GM18526 (cell line): ENCODE measurements around the gene AOPEP.
A peak's percentile ranks its signal among the peaks of the same experiment; 100 is the strongest.

Source experiments
- POLR2A ChIP-seq: IDR thresholded peaks from 3 replicates; pipeline ENCODE4 v1.6.1; 2011; ENCODE audit not compliant: insufficient read length; ENCODE audit errors: extremely low read depth

AOPEP gene

DNA sequence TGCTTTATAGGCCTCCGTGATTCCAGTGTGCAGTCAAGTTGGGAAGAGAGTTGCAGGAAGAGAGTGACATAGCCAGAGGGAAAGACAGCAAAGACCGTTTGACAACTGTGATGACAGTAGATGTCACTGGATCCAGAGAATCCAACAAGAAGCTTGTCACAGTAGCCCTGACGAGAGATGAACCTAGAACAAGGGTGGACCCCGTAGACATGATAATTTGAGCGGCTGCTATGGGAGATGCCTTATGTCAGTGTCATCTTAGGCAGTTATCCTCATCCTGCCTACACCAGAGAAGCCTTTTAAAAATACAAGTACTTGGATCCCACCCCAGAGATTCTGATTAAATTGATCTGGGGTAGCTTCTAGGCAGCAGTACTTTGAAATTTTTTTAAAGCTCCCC is 125.4 kb downstream of the AOPEP start:
- no peak for TF ChIP-seq POLR2A

DNA sequence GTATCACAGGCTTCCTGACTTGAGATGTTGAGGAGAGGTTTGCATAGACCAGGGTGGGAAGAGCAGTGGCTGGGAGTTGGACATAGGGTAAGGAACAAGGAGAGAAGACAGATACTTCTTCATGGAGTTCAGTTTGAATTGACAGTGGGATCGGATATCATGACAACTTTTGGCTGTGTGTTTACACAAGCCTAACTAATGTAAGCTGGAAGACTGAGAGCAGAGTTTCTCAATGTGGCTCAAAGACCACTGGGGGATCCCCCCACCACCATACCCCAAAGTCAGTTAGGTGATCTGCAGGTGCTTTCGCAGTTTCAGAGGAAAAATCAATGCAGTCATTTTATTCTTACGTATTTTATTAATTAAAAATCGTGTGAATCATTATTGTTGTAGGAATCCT is 125.9 kb downstream of the AOPEP start:
- no peak for TF ChIP-seq POLR2A

DNA sequence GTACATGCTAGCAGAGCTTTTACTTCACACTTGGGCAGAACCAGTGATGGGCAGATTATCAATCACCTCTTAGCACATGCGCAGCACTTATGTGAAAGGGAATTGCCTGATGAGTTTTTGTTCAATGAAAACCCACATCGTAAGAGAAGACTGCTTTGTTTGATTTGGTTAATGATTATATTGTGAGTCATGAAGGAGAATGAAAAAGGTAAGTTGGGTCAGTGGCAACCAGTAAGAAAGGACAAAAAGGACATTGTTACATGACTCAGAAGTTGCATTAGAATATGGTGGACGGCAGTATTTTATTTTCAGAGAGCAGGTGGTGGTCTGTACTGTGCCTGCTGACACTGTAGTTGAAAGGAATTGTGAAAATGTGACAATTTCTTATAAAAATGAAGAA is 127.4 kb downstream of the AOPEP start:
- TF ChIP-seq POLR2A = no peak

- no peak for TF ChIP-seq POLR2A
These were observed 129.4 kb downstream of the AOPEP start for GRCh38 chr9:94855903-94856302.

GRCh38 chr9:94857791-94858190 is 131.3 kb downstream of the AOPEP start:
- no peak for TF ChIP-seq POLR2A

DNA sequence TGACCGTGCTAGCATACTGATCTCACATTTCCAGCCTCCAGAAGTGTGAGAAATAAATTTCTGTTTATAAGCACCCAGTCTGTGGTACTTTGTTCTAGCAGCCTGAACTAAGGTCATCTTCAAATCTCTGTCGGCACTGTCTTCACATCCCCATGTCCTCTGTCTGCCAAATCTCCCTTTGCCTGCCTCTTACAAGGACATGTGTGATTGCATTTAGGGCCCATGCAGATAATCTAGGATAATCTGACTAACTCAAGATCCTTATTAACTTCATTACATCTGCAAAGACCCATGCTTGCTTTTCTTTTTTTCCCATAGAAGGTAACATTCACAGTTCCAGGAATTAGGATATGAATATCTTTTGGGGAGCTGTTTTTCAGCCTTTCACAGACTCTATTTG is 132.7 kb downstream of the AOPEP start:
- TF ChIP-seq POLR2A = no peak

DNA sequence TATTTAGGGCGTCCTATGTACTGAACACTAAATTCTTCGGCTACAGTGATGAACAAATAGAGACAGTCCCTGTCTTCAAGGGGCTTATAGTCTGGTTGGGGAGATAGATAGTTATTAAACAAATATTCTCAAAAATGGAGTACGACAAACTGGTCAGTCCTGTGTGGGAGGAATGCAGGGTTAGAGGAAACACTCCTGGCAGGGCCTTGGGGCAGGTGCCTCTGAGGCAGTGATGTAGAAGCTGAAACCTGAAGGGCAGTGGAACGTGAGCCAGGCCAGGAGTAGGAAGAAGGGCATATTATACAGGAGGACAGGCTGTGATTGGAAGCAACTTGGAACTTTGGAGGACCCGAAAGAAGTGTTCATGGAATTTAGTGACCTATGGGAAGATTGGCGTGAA is 133.4 kb downstream of the AOPEP start:
- no peak for TF ChIP-seq POLR2A

- peak; percentile 24 for TF ChIP-seq POLR2A
These were observed 134.4 kb downstream of the AOPEP start for GRCh38 chr9:94860678-94861588.

DNA sequence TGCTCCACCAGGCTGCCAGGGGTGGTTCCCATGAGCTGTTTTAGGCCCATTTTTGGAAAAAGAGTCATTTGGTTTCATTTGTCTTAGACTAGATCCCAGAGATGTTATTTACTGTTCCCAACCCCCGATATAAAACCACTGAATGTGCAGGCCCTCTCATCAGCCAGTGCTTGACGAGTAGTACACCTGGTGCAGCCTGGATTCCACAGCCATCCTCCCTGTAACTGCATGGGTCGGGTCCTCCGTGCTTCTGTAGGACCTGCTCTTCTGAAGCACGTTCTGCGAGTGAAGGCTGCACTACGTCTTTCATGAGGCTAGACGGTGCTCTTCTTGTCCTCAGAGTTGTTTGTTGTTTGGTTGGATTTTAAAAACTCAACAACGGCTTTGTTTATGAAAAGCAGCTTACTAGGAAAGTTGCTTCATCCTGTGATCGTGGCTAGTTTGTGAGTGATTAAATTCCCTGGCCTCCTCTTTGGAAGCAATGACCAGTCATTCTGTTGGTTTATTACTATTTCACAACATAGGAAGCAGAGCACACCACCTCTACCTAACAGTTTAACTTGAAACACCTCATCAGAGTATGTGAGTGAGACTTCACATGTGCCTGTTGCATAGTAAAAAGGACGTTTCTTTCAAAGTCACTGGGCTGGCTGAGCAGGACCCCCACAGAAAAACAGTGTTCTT is 135.2 kb downstream of the AOPEP start:
- TF ChIP-seq POLR2A = no peak

GRCh38 chr9:94864196-94864595 is 137.7 kb downstream of the AOPEP start:
- no peak for TF ChIP-seq POLR2A

DNA sequence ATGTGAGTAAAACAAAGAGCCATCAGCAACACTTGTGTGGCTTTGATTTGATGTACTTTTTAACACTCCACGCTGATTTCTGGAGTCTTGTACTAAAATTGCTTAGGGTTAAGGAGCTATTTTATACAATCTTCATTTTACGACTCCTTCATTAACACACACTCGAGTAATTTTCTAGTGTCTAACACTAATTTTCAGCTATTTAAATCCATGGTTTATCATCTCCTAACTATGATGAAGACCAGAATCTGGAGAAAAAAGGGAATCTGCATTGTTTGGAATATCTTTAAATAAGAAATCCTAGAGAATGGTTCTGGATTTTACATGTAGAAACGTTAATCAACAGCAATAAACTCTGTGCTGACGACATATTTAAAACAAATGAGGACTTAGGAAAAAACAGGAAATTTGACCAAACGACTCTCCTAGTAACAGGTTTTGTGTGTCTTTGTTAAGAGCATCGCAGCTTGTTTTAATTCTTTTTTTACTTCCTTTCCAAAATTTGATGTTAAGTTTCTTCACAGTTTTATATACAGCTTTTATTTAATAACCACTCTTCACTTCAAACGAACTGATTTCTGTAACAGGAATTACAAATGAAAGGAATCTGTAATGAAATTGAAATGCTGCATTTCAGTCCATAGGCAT is 138.5 kb downstream of the AOPEP start:
- TF ChIP-seq POLR2A = no peak

- no peak for TF ChIP-seq POLR2A
These were observed 139.3 kb downstream of the AOPEP start for GRCh38 chr9:94865582-94866452.

GRCh38 chr9:94866770-94867169 is 140.3 kb downstream of the AOPEP start:
- no peak for TF ChIP-seq POLR2A

- no peak for TF ChIP-seq POLR2A
These were observed 140.9 kb downstream of the AOPEP start for GRCh38 chr9:94867281-94867841.
